GM18873 (cell line): ENCODE data around the gene NBPF6.
"Not testable (repeated sequence)": the region's sequence is repeated elsewhere in the genome, so short reads cannot be mapped to it uniquely, and the experiment has no call there.

ENCODE experiments used
- ATAC-seq: cut with Tn5 transposase; IDR thresholded peaks from one replicate; pipeline ENCODE4 v1.9.1; 2021; ENCODE audit warnings: mild to moderate bottlenecking, moderate library complexity, moderate number of reproducible peaks; ENCODE audit not compliant: unreplicated experiment, low FRiP score

NBPF6 gene

GRCh38 chr1:108495008-108495407 is 44.9 kb downstream of the NBPF6 start:
- not testable (repeated sequence) for ATAC-seq

- ATAC-seq = not testable (repeated sequence)
Measured at GRCh38 chr1:108496856-108497255, 46.7 kb downstream of the NBPF6 start.

- no peak for ATAC-seq
Measured at GRCh38 chr1:108502138-108502537, 52.0 kb downstream of the NBPF6 start.

GRCh38 chr1:108502624-108503023 is 52.5 kb downstream of the NBPF6 start:
- ATAC-seq = no peak

GRCh38 chr1:108503062-108503733 is 53.1 kb downstream of the NBPF6 start:
- no peak for ATAC-seq

- no peak for ATAC-seq
Measured at GRCh38 chr1:108504447-108504846, 54.3 kb downstream of the NBPF6 start.

GRCh38 chr1:108505763-108506070 is 55.6 kb downstream of the NBPF6 start:
- ATAC-seq = no peak

GRCh38 chr1:108511764-108512163 is 61.6 kb downstream of the NBPF6 start:
- no peak for ATAC-seq

GRCh38 chr1:108512239-108513043 is 62.3 kb downstream of the NBPF6 start:
- no peak for ATAC-seq

- no peak for ATAC-seq
Measured at GRCh38 chr1:108513044-108513415, 62.9 kb downstream of the NBPF6 start.

GRCh38 chr1:108513914-108514313 is 63.8 kb downstream of the NBPF6 start:
- ATAC-seq = not testable (repeated sequence)

- not testable (repeated sequence) for ATAC-seq
Measured at GRCh38 chr1:108517301-108517897, 67.3 kb downstream of the NBPF6 start.
